ENCODE measurements around the gene SPRED2.
"Not testable (repeated sequence)": the region's sequence is repeated elsewhere in the genome, so short reads cannot be mapped to it uniquely, and the experiment has no call there.

DNA sequence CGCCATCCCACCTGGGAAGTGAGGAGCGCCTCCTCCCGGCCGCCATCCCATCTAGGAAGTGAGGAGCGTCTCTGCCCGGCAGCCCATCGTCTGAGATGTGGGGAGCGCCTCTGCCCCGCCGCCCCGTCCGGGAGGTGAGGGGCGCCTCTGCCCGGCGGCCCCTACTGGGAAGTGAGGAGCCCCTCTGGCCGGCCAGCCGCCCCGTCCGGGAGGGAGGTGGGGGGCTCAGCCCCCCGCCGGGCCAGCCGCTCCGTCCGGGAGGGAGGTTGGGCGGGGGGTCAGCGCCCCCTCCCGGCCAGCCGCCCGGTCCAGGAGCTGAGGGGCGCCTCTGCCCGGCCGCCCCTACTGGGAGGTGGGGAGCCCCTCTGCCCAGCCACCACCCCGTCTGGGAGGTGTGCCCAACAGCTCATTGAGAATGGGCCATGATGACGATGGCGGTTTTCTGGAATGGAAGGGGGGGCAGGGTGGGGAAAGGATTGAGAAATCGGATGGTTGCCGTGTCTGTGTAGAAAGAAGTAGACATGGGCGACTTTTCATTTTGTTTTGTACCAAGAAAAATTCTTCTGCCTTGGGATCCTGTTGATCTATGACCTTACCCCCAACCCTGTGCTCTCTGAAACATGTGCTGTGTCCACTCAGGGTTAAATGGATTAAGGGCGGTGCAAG is 93.4 kb downstream of the SPRED2 start:
- TF ChIP-seq, protein P1, sequence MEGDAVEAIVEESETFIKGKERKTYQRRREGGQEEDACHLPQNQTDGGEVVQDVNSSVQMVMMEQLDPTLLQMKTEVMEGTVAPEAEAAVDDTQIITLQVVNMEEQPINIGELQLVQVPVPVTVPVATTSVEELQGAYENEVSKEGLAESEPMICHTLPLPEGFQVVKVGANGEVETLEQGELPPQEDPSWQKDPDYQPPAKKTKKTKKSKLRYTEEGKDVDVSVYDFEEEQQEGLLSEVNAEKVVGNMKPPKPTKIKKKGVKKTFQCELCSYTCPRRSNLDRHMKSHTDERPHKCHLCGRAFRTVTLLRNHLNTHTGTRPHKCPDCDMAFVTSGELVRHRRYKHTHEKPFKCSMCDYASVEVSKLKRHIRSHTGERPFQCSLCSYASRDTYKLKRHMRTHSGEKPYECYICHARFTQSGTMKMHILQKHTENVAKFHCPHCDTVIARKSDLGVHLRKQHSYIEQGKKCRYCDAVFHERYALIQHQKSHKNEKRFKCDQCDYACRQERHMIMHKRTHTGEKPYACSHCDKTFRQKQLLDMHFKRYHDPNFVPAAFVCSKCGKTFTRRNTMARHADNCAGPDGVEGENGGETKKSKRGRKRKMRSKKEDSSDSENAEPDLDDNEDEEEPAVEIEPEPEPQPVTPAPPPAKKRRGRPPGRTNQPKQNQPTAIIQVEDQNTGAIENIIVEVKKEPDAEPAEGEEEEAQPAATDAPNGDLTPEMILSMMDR (IDR thresholded peaks at IDR 0.05; ENCODE audit: insufficient read depth, low read length): not testable (repeated sequence)
- not testable (repeated sequence) for TF ChIP-seq POLR2AphosphoS5 (IDR thresholded peaks at IDR 0.05; ENCODE audit: low read depth)
